ENCODE results near the gene IL16. TPM values are rescaled to one million over a fixed set of nuclear protein-coding genes. Genes with fewer than 3 reads are reported as not detected.

The IL16 gene
- total RNA-seq, 1 experiment from 2014 or later = 0.81 TPM

GRCh38 chr15:81165535-81165934 is 31.1 kb upstream of the IL16 start (continued):
- no peak for TF ChIP-seq CTCF (IDR thresholded peaks at IDR 0.05 in 2 of 3, conservative IDR thresholded peaks at IDR 0.05 in 1 of 3; ENCODE audit: borderline replicate concordance in 1 of 3, insufficient read depth in 1 of 3, low read depth in 2 of 3, low read length in 2 of 3)
- no peak for TF ChIP-seq POLR2AphosphoS5 (IDR thresholded peaks at IDR 0.05; ENCODE audit: low read depth, low read length)
- no peak for TF ChIP-seq FOSL1 (IDR thresholded peaks at IDR 0.05; ENCODE audit: low read depth)
- no peak for TF ChIP-seq SRF (IDR thresholded peaks at IDR 0.05; ENCODE audit: low read depth)
- TF ChIP-seq RAD21 (IDR thresholded peaks at IDR 0.05; ENCODE audit: low read depth) = no peak

- no peak for DNase-seq (ENCODE audit: low read depth, low spot score)
- intact Hi-C loops (cut with micrococcal nuclease) = no loop called here
- no peaks in the 10 kb centered on the region for H3K9me2 ChIP-seq (ENCODE audit: insufficient read depth)
- H3K4me2 ChIP-seq (ENCODE audit: low read length) = no peak overlapping the region
- POLR2A ChIA-PET = no interaction called here
- no TSS peak for BruUV-seq (replicated peaks)
- H3K4me3 ChIP-seq (replicated peaks in 1 of 2; ENCODE audit: low read depth in 1 of 2, low read length in 2 of 2) = no peak overlapping the region
- no peak overlapping the region for H3K27ac ChIP-seq (ENCODE audit: low read depth, low read length)
- no peaks in the 10 kb centered on the region for H4K20me1 ChIP-seq (ENCODE audit: insufficient read depth)
- H3K36me3 ChIP-seq (ENCODE audit: control insufficient read depth in 1 of 2, insufficient read depth in 2 of 2, low read length in 2 of 2) = no peaks in the 10 kb centered on the region
- CTCF ChIA-PET = interaction anchor here (0.9 to 3.8 kb wide), 2 partner anchors 11 to 99 kb away, joined by 7 to 19 read pairs; no protein-coding TSS in a partner anchor
- H3K79me2 ChIP-seq (ENCODE audit: insufficient read depth, low read length) = no peaks in the 10 kb centered on the region
- H2AFZ ChIP-seq (ENCODE audit: low read depth, low read length, poor library complexity, severe bottlenecking) = no peak overlapping the region
- no peaks in the 10 kb centered on the region for H3K4me1 ChIP-seq (ENCODE audit: control insufficient read depth in 1 of 2, insufficient read depth in 2 of 2, low read length in 2 of 2)
- no peaks in the 10 kb centered on the region for H3K9me3 ChIP-seq (ENCODE audit: control insufficient read depth in 1 of 2, insufficient read depth in 1 of 2, low read depth in 1 of 2, low read length in 2 of 2)
- RAD21 ChIA-PET (ENCODE audit: low non-redundant PET in 1 of 2, low total read pairs in 2 of 2, uncharacterized antibody in 2 of 2, unreplicated experiment in 2 of 2) = no interaction called here
- H3K9ac ChIP-seq (ENCODE audit: low read length) = no peak overlapping the region
- peaks cover 16% of the 10 kb centered on the region for H3K27me3 ChIP-seq (ENCODE audit: insufficient read depth, low read length)
- no peak for ATAC-seq
- TF ChIP-seq TCF7L2 (IDR thresholded peaks at IDR 0.05; ENCODE audit: borderline replicate concordance, extremely low read depth, insufficient read depth, insufficient read length) = no peak
These were observed 29.9 kb upstream of the IL16 start for GRCh38 chr15:81166636-81167305.

Measured in HCT116 (cell line).